ENCODE results near the gene ECEL1. TPM values are rescaled to one million over a fixed set of nuclear protein-coding genes. Genes with fewer than 3 reads are reported as not detected.

Gene ECEL1
- total and polyA plus RNA-seq, 2 experiments from 2014 or later: 6.7 to 17.5 TPM

DNA sequence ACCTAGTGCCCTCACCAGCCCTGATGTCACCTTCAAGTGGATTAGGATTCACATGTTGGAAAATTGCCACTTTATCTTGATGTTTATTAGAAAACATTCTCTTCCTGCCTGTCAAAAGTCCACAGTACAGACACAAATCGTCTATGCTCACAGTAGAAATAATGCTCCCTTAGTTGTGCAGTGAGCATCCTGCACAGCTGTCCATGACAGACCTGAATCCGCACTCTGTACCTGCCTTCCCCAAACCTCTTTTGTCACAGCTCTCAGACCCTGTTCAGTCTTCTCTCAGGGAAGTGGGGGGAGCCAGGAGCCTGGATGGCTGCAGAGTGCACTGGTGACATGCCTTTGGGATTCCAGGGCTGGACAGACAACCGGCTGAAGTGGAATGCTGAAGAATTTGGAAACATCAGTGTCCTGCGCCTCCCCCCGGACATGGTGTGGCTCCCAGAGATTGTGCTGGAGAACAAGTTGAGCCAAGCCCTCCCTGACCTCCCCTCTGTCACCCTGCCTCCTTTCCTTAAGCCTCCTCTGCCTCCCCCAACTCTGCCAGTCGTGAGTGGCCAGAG lies 40.4 kb upstream of the ECEL1 start:
- H3K9me2 ChIP-seq (ENCODE audit: insufficient read depth): no peaks in the 10 kb centered on the region
- TF ChIP-seq, protein P1, sequence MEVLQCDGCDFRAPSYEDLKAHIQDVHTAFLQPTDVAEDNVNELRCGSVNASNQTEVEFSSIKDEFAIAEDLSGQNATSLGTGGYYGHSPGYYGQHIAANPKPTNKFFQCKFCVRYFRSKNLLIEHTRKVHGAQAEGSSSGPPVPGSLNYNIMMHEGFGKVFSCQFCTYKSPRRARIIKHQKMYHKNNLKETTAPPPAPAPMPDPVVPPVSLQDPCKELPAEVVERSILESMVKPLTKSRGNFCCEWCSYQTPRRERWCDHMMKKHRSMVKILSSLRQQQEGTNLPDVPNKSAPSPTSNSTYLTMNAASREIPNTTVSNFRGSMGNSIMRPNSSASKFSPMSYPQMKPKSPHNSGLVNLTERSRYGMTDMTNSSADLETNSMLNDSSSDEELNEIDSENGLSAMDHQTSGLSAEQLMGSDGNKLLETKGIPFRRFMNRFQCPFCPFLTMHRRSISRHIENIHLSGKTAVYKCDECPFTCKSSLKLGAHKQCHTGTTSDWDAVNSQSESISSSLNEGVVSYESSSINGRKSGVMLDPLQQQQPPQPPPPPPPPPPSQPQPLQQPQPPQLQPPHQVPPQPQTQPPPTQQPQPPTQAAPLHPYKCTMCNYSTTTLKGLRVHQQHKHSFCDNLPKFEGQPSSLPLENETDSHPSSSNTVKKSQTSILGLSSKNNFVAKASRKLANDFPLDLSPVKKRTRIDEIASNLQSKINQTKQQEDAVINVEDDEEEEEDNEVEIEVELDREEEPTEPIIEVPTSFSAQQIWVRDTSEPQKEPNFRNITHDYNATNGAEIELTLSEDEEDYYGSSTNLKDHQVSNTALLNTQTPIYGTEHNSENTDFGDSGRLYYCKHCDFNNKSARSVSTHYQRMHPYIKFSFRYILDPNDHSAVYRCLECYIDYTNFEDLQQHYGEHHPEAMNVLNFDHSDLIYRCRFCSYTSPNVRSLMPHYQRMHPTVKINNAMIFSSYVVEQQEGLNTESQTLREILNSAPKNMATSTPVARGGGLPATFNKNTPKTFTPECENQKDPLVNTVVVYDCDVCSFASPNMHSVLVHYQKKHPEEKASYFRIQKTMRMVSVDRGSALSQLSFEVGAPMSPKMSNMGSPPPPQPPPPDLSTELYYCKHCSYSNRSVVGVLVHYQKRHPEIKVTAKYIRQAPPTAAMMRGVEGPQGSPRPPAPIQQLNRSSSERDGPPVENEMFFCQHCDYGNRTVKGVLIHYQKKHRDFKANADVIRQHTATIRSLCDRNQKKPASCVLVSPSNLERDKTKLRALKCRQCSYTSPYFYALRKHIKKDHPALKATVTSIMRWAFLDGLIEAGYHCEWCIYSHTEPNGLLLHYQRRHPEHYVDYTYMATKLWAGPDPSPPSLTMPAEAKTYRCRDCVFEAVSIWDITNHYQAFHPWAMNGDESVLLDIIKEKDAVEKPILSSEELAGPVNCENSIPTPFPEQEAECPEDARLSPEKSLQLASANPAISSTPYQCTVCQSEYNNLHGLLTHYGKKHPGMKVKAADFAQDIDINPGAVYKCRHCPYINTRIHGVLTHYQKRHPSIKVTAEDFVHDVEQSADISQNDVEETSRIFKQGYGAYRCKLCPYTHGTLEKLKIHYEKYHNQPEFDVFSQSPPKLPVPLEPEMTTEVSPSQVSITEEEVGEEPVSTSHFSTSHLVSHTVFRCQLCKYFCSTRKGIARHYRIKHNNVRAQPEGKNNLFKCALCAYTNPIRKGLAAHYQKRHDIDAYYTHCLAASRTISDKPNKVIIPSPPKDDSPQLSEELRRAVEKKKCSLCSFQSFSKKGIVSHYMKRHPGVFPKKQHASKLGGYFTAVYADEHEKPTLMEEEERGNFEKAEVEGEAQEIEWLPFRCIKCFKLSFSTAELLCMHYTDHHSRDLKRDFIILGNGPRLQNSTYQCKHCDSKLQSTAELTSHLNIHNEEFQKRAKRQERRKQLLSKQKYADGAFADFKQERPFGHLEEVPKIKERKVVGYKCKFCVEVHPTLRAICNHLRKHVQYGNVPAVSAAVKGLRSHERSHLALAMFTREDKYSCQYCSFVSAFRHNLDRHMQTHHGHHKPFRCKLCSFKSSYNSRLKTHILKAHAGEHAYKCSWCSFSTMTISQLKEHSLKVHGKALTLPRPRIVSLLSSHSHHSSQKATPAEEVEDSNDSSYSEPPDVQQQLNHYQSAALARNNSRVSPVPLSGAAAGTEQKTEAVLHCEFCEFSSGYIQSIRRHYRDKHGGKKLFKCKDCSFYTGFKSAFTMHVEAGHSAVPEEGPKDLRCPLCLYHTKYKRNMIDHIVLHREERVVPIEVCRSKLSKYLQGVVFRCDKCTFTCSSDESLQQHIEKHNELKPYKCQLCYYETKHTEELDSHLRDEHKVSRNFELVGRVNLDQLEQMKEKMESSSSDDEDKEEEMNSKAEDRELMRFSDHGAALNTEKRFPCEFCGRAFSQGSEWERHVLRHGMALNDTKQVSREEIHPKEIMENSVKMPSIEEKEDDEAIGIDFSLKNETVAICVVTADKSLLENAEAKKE (CRISPR knock-in tag; IDR thresholded peaks at IDR 0.05): no peak
- TF ChIP-seq EZH2phosphoT487 (IDR thresholded peaks at IDR 0.05; ENCODE audit: unreplicated experiment) (no peak), CREB1 (CRISPR knock-in tag; IDR thresholded peaks at IDR 0.05; ENCODE audit: low read depth) (no peak), POLR2AphosphoS5 (IDR thresholded peaks at IDR 0.05; ENCODE audit: low read depth) (no peak), STAT1 (IDR thresholded peaks at IDR 0.05; ENCODE audit: unreplicated experiment) (no peak), JUNB (IDR thresholded peaks at IDR 0.05; ENCODE audit: unreplicated experiment) (no peak), ZNF114 (CRISPR knock-in tag; IDR thresholded peaks at IDR 0.05) (no peak), ZNF331 (CRISPR knock-in tag; IDR thresholded peaks at IDR 0.05; ENCODE audit: low read depth) (no peak), EZH2 (IDR thresholded peaks at IDR 0.05; ENCODE audit: low read depth, unreplicated experiment) (no peak), NANOG (IDR thresholded peaks at IDR 0.05; ENCODE audit: borderline replicate concordance) (no peak)
- TF ChIP-seq, protein P2, sequence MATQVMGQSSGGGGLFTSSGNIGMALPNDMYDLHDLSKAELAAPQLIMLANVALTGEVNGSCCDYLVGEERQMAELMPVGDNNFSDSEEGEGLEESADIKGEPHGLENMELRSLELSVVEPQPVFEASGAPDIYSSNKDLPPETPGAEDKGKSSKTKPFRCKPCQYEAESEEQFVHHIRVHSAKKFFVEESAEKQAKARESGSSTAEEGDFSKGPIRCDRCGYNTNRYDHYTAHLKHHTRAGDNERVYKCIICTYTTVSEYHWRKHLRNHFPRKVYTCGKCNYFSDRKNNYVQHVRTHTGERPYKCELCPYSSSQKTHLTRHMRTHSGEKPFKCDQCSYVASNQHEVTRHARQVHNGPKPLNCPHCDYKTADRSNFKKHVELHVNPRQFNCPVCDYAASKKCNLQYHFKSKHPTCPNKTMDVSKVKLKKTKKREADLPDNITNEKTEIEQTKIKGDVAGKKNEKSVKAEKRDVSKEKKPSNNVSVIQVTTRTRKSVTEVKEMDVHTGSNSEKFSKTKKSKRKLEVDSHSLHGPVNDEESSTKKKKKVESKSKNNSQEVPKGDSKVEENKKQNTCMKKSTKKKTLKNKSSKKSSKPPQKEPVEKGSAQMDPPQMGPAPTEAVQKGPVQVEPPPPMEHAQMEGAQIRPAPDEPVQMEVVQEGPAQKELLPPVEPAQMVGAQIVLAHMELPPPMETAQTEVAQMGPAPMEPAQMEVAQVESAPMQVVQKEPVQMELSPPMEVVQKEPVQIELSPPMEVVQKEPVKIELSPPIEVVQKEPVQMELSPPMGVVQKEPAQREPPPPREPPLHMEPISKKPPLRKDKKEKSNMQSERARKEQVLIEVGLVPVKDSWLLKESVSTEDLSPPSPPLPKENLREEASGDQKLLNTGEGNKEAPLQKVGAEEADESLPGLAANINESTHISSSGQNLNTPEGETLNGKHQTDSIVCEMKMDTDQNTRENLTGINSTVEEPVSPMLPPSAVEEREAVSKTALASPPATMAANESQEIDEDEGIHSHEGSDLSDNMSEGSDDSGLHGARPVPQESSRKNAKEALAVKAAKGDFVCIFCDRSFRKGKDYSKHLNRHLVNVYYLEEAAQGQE (IDR thresholded peaks at IDR 0.05; ENCODE audit: unreplicated experiment): no peak
- TF ChIP-seq, protein P3, sequence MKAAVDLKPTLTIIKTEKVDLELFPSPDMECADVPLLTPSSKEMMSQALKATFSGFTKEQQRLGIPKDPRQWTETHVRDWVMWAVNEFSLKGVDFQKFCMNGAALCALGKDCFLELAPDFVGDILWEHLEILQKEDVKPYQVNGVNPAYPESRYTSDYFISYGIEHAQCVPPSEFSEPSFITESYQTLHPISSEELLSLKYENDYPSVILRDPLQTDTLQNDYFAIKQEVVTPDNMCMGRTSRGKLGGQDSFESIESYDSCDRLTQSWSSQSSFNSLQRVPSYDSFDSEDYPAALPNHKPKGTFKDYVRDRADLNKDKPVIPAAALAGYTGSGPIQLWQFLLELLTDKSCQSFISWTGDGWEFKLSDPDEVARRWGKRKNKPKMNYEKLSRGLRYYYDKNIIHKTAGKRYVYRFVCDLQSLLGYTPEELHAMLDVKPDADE (IDR thresholded peaks at IDR 0.05): no peak
- H2AFZ ChIP-seq: no peak overlapping the region
- H3K4me2 ChIP-seq: no peak overlapping the region
- H3K4me1 Mint-ChIP-seq: peaks cover 13% of the 10 kb centered on the region
- no peaks in the 10 kb centered on the region; the same call in 1 of the 2 replicates for H3K4me1 ChIP-seq (ENCODE audit: insufficient read depth)
- H3F3A ChIP-seq (replicated peaks; ENCODE audit: low read depth): no peaks in the 10 kb centered on the region
- ATAC-seq (no peak), DNase-seq (ENCODE audit: low spot score) (no peak)
- no peak overlapping the region for H3K4me3 ChIP-seq
- H3K4me3 Mint-ChIP-seq: no peak overlapping the region
- H3K36me3 ChIP-seq (ENCODE audit: insufficient read depth): no peaks in the 10 kb centered on the region
- H3K27me3 ChIP-seq (ENCODE audit: insufficient read depth): peaks cover 24% of the 10 kb centered on the region
- H4K20me1 ChIP-seq (replicated peaks; ENCODE audit: insufficient read depth): no peaks in the 10 kb centered on the region; the same call in 1 of the 2 replicates
- H3K27me3 Mint-ChIP-seq (ENCODE audit: insufficient read depth, low read depth, poor library complexity): peaks cover 33% of the 10 kb centered on the region
- H3K79me2 ChIP-seq (replicated peaks; ENCODE audit: insufficient read depth): no peaks in the 10 kb centered on the region
- no peak overlapping the region for H3K27ac ChIP-seq (ENCODE audit: low read depth)
- no peak overlapping the region for H3K27ac Mint-ChIP-seq
- no peaks in the 10 kb centered on the region for H3K9me3 Mint-ChIP-seq
- H3K36me3 Mint-ChIP-seq (ENCODE audit: low read depth): no peaks in the 10 kb centered on the region; the same call in 2 of the 3 replicates
